A673 (cell line): Measurements from ENCODE around the gene MRPL22.

Experiments used
- EZH2 ChIP-seq: fragments of 200-600 bp; sonication (generic); IDR thresholded peaks from 2 replicates; pipeline ENCODE4 v1.6.1; 2017; ENCODE audit warnings: borderline replicate concordance, low read depth, mild to moderate bottlenecking, mixed read lengths, antibody characterized with exemption, low read length; ENCODE audit not compliant: poor library complexity, severe bottlenecking
- TF ChIP-seq, protein P1 (sequence below): fragments of 300-800, 200-600 bp; sonication (generic); conservative IDR thresholded peaks from 2 replicates; pipeline ENCODE4 v1.5.1; 2017; ENCODE audit warnings: low read depth, mild to moderate bottlenecking, antibody characterized with exemption, low read length, moderate library complexity, mixed read lengths

DNA sequence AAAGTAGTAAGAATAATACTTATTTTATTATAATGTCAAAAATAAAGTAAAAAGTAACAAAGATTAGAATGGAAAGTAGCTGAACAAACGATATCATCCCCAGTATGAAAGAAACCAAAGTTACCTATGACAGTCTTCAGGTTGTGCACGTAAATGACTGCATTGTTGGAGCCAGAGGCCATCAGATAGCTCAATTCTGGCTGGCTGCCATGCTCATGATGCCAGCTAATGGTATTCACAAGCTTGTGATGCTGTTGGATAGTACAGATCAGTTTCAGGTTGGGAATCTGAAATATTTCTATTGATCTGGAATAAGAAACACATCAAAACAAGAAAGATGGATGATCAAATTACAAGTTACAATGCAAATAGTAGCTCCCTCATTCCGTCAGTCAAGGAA, 24.0 kb upstream of the MRPL22 start:
- TF ChIP-seq, protein P1, sequence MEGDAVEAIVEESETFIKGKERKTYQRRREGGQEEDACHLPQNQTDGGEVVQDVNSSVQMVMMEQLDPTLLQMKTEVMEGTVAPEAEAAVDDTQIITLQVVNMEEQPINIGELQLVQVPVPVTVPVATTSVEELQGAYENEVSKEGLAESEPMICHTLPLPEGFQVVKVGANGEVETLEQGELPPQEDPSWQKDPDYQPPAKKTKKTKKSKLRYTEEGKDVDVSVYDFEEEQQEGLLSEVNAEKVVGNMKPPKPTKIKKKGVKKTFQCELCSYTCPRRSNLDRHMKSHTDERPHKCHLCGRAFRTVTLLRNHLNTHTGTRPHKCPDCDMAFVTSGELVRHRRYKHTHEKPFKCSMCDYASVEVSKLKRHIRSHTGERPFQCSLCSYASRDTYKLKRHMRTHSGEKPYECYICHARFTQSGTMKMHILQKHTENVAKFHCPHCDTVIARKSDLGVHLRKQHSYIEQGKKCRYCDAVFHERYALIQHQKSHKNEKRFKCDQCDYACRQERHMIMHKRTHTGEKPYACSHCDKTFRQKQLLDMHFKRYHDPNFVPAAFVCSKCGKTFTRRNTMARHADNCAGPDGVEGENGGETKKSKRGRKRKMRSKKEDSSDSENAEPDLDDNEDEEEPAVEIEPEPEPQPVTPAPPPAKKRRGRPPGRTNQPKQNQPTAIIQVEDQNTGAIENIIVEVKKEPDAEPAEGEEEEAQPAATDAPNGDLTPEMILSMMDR = no peak
- no peak for TF ChIP-seq EZH2
